HG03565 (cell line): ENCODE data around the gene KIAA0753.
"Not testable (repeated sequence)": the region's sequence is repeated elsewhere in the genome, so short reads cannot be mapped to it uniquely, and the experiment has no call there.

Experiments
- ATAC-seq: cut with Tn5 transposase; IDR thresholded peaks from one replicate; pipeline ENCODE4 v1.9.1; 2021; ENCODE audit warnings: mild to moderate bottlenecking, moderate library complexity; ENCODE audit not compliant: unreplicated experiment

KIAA0753 gene

DNA sequence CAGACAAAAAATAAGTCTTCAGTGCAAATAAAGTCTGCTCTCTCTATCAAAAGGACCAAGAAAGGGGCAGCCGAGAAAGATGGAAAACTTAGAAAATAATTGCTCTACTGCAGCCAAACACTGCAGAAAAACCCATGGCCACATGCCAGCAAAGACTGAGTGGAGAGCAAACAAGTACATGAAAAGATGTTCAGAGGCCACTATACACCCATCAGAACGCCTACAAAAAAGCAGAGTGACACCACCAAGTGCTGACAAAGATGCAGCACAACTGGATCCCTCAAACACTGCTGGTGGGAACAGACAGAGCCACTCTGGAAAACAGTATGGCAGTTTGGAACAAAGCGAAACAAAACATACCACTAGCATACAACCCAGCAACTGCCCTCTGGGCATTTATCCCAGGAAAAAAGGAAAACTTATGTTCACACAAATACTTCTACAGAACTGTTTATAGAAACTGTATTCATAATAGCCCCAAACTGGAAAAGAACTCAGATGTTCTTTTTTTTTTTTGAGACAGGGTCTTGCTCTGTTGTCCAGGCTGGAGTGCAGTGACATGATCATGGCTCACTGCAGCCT is 36.7 kb downstream of the KIAA0753 start:
- no peak for ATAC-seq

DNA sequence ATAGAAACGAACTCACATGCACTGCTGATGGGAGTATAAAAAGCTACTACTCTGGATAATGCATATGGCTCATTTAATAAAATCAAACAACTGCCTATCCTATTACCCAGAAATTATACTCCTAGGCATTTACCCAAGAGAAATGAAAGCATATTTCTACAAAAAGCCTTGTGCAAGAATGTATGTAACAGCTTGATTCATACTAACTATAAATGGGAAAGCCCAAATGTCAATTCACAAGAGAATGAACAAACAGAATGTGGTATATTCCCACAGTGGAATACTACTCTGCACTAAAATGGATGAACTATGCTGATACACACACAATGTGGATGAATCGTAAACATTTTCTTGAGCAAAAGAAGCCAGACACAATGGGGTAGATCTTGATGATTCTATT is 38.4 kb downstream of the KIAA0753 start:
- ATAC-seq = no peak

DNA sequence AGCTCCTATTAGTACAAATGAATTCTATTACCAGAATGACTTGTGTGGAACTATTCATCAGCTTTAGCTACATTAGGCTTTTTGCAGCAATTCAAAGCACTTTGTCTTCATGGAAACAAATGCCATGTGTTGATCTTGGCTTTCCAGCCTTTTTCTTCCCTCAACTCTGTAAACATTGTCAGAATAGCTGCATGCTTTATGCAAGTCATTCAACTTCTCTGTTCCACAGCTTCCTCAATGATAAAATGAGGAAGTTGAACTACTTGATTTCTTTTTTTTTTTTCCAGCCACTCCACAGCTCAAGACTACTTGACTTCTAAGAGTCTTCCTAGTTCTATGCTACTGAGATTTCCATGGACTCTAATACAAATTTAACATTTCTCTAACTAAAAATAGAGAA is 41.1 kb downstream of the KIAA0753 start:
- ATAC-seq = no peak

DNA sequence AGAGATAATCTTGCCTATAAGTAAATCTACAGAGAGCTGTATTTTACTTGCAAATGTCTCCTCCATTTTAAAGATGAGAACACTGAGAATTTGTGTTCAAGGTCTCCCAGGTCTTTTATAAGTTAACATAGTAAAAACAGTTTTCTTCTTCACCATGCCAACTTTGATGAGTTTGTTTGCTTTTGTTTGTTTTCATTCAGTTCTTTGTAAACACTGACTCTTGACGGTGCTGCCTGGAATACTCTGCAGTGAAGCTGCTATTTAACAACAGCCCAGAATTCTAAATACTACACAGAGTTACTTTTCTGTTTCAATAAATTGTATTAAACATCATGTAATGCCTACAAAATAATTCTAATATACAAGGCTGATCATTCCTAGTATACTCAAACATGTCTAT is 42.8 kb downstream of the KIAA0753 start:
- no peak for ATAC-seq

DNA sequence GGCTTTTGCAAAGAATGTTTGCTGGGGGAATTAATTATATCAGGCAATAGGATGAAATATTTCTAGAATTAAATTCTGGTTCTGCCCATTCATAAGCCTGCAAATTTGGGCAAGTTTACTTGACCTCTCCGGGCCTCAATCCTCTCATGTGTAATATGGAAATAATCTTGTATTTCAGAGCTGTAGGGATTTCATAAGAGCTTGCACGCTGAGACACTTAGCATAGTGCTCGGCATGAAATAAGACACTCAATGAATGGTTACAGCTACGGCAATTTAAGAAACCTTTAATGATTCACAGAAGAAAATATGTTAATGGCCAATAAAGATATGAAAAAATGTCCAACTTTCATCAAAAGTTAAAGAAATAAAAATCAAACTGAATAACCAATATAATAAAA is 43.6 kb downstream of the KIAA0753 start:
- no peak for ATAC-seq

DNA sequence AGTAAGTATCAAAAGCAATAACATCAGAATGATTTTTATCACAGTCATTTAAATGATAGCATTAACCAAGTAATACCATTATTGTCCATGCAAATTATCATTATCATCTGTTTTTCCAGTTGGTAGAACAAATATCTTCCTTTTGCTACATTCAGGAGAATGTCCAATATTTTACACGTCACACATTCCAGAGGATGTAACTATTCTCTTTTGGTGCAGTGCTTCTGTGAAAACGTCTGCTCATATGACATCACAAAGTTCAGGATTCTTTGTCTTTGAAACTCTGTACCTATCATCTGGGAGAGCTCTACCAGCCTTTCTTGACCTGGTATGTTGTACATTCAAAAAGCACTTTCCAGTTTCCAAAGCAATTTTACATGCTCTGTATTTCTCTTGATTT is 44.0 kb downstream of the KIAA0753 start:
- ATAC-seq = no peak

DNA sequence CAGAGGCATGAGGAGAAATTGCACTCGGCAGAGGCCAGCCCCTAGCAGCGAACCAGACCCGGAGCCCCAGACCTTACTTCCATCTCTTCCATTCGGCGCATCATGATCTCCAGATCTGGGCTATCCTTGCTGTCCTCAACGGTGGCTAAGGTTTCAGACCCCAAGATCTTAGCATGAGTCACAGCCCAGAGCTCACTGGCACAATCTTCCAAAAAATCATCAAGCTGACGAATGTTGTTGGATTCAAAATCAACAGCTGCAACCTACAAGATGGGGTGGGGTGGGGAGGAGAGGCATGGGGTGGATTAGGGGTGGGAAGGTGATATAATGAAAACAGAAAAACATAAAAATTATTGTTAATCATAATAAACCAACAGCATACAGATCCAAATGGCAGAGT is 44.4 kb downstream of the KIAA0753 start:
- ATAC-seq = no peak

DNA sequence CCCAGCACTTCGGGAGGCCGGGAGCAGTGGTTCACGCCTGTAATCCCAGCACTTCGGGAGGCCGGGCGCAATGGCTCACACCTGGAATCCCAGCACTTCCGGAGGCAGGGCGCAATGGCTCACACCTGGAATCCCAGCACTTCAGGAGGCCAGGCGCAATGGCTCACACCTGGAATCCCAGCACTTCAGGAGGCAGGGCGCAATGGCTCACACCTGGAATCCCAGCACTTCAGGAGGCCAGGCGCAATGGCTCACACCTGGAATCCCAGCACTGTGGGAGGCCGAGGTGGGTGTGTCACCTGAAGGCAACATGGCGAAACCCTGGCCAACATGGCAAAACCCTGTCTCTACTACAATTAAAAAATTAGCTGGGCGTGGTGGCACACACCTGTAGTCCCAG is 47.1 kb downstream of the KIAA0753 start:
- not testable (repeated sequence) for ATAC-seq

DNA sequence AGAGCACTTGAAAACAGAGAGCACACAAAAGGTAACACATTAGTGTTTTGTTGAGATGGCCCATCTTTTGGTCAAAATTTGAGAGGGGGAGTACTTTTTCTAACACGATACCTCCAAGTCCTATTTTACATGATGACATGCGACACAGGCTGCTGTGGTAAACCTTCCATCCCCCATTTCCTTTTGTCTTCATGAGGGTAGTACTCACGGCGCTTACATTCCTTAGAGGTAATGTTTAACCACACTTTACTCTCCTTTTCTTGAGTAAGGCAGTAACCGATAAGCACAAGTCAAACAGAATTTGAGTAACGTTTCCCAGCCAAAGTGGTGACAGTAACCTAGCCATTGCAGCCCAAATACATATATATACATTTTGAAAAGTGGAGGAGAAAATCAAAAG is 48.3 kb downstream of the KIAA0753 start:
- ATAC-seq = no peak

DNA sequence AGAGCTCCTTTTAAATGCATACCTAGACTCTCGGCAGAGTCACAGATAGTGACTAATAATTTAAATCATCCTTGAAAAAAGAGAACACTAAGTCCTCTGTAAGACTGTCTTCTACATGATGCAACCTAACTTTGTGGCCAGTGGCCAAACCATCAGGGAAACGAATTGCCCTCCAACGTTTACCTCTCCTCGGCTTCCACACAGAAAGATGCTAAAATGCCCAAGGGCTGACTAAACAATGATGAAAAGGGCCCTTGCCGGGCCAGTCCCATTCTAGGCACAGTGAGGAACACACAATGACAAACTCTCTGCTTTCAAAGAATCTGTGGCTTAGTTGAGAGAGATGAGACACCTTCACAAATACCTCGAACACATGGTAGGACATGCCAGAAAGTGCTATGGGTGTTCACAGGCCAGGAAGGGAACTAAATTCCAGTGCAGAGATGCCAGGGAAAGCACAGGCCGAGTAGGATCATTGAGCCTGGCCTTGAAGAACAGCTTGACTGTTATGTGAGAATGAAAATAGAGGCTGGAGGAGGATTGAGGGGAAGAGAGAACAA is 48.8 kb downstream of the KIAA0753 start:
- no peak for ATAC-seq

DNA sequence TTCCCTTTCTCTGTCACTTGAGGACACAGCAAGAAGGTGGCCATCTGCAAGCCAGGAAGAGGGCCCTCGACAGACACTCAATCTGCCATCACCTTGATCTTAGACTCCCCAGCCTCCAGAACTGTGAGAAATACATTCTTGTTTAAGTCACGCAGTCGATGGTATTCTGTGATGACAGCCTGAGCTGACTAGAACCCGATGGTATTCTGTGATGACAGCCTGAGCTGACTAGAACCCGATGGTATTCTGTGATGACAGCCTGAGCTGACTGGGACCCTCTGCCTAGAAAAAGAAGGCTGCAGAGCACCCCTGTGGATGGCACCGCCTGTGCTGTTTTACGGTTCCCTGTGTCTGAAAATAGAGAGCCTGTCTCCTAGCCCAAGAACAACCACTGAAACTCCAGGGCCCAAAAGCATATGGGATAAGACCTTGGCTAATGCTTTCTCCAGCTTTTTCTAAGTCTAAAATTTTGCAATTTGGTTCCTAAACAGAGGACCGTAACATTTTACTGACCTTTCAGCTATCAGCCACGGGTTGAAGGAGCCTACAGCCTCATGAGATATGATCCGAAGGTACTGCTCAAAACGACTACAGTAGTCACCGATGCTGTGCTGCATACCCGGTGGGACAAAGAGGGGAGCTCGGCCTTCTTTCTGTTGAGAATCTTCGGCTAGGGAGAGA is 51.1 kb downstream of the KIAA0753 start:
- ATAC-seq = no peak

DNA sequence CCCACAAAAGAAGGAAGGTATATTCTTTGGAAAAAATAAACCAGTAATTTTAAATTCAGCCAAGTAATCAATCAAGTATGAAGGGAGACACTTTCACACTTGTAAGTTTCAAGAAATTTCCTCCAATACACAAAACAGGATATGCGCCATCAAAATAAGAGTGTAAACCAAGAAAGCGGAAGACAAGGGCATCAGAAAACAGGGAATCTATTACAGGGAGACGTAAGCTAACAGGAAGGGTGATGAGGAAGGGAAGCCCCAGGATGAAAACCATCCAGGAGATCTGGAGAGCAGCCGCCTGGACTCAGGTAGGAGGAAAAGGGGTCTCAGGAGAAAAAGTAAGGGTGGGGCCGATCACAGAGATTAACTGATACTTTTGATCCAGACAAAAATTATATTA is 52.3 kb downstream of the KIAA0753 start:
- no peak for ATAC-seq

DNA sequence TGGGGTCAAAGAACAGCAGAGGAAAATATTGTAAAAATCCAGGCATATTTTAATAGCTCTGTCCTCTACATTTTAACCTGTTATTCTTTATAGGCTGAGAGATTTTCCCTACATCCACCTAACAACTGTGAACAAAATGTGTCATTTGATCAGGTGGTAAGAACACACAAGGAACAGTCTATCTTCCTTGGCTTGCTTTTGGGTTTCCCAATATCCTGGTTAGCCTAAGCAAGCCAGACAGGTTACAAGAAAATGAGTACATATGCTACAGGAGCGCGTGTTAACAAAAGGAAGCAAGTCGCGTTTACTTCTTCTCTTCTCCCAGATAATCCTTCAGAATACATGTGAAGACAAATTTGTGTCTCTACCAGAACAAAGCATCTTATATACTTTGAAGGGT is 53.2 kb downstream of the KIAA0753 start:
- no peak for ATAC-seq

DNA sequence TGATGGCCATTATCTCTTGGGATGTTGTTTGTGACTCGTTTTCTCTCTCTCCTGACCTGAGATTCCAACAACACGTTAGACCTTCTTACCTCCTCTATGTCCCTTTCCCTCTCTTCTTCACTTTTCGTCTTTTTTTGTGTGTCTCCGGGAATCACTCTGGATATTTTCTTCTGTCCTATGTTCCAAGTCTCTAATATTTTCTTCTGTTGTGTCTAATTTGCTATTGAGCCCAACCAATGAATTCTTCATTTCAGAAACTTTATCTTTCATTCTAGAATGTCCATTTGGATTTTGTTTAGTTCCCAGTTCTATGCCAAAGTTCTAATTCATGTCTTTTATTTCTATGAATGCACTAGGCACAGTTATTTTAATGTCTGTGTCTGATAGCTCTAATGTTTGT is 57.1 kb downstream of the KIAA0753 start:
- no peak for ATAC-seq

DNA sequence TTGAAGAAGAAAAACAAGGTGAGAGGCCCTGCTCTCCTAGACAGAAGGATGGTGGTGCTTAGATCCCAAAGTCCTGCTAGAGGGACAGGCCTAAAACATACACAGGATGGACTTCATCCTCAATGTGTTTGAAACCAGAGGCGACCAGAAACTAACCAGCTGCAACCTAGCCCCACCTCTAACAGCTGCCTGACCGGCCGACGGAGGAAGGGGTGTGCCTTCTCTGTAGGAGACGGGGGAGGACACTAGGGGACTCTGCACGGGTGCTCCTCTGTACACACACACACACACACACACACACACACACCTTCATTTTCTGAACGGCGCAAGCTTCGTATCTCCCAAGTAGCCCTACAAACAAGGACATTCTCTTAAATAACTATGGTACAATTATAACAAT is 59.9 kb downstream of the KIAA0753 start:
- ATAC-seq = no peak

DNA sequence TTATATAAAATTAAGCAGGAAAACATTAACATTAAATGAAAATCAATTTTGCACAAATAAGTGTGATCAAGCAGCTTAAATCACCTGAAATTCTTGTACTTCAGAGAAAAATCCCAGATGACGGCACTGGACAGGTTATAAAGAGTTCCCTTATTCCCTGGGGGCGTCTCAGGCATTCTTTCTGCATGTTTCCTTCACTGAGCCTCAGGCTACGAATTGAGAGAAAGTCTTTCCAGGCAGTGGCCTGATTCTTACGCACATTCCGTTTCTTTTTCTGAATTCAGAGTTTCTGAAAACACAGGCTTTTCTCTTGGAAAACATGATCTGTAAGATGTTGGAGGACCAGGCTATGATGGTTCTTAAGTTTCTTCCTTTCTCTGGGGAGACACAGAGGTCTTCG is 62.0 kb downstream of the KIAA0753 start:
- ATAC-seq = no peak

DNA sequence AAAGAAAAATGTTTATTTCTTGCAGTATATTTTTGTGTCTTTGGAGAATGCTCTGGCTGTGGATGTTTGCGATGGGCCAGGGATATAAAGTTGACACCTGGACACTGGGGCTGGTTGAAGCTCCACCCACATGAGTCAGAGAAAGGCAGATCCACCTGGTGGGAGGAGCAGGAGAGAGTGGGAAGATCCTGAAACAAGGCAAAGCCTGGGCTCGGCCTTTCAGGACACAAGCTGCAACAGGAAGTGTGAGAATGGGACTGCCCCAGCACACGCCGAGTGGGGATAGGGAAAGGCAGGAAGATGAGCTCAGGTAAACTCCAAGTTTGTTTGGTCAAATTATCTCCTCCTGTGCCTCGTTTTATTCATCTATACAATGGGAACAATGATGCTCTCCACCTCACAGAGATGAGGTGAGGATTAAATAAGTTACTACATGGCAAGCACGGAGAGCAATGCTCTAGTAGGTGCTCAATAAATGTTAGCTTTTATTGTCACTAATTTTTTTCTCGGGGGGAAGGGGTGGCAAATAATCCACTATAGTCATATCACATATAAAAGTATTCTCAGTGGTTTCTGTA is 62.7 kb downstream of the KIAA0753 start:
- ATAC-seq = no peak

DNA sequence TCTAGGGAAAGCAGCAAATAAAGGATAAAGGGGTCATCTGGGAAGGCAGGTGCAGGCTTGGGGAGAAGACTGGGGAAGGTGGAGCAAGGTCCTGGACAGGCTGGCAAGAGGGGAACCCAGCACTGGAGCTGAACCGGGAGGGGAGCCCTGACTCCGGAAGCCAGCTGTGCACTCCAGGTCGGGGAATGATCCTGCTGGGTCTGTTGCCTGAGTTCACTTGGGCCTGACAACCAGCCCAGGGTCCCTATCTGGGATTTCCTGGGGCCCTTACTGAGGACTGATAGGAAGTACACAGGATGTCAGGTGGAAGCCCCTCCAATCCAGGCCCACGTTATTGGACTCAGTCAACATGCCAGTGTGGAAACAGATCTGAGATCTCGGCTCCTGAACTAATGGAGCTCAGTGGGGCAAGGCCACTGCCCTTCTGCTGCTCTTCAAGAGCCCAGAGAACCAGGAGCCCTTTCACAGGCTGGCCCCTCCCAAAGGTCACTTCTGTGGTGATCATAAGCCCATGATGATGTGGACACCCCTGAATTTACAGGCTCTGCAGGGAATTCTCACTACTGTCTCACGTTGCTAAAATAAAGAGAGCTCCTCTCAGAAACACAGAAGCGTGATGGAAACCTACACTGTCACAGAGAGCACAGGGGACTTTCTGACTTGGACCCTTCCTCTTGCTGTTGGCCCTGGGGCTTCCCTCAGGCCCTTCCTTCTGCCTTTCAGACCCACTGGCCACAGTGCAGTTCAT is 64.3 kb downstream of the KIAA0753 start:
- no peak for ATAC-seq

DNA sequence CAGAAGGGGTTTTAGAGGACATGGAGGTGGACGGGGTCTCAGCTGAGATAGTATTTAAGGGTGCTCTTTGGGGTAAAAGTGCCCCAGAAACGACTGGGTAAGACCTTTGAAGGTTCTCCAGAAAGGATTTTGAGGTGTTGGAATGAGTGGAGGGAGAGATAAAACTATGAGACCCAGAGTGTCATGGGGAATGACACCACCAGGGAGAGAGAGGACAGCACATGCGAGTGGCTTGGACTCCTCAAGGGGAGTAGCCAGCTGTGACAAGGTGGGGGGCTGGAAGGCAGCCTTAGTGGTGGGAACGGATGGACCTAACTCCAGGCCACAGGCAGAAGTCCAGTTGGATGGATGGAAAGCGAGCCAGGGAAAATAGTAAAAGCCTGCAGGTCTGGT is 64.9 kb downstream of the KIAA0753 start:
- ATAC-seq = no peak

DNA sequence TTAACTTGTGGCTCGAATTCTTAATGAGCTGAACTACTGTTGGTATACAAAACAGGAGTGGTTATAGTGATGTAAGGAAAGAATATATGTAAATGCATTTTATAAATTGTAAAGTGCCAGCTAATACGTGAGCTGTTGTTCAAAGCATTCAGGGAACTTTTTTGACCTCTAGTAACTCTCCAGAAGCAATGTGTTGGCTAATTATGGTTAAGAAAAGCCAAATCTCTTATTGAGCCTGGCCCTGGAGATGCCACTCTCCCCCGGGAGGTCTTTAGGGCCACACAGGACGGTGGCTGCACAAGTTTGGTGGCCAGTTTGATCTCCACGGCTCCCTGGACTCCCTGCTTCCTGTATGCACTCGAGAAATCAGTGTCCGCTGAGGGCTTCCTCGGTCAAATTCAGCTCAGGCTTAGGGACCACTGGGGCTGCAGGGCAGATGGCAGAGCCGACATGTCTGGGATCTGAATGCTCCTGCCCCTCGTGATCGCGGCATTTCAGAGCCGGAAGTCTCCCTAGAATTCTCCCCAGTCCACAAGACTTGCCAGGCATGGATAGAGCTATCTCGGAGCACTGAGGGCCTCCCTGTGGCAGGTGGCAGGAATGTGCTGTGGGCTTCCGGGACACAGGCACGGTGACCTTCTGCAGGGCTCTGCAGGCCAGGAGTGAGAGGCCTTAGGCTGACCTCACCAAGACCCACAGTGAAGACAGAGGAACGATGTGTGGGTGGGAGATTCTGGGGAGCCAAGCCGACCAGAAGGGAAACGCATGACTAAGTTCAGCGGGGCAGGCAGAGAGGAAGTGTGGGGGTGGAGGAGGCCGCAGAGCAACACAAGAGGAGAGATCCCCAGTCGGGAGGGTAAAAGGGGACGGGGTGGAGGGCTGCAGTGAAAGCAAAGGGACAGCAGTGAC is 65.6 kb downstream of the KIAA0753 start:
- ATAC-seq = no peak
